HT-29 (cell line): ENCODE measurements around the gene MUCL1. TPM values are rescaled to one million over a fixed set of nuclear protein-coding genes. Genes with fewer than 3 reads are reported as not detected.
A peak's percentile ranks its signal among the peaks of the same experiment; 100 is the strongest.
"Not testable (repeated sequence)": the region's sequence is repeated elsewhere in the genome, so short reads cannot be mapped to it uniquely, and the experiment has no call there.

Source experiments
- DNase-seq: peaks from one replicate; pipeline ENCODE4 v3.0.0-alpha.2; 2015; ENCODE audit warnings: low spot score
- total RNA-seq: library from RNA; depleted of rRNA; stranded (reverse); fragments of >200 nt; shearing (Covaris generic); gene quantifications from 2 replicates; pipeline ENCODE4 v1.2.3, GENCODE V29; 2014; rRNA removed

The MUCL1 gene, protein sequence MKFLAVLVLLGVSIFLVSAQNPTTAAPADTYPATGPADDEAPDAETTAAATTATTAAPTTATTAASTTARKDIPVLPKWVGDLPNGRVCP
- not detected in 2 replicates for total RNA-seq

DNA sequence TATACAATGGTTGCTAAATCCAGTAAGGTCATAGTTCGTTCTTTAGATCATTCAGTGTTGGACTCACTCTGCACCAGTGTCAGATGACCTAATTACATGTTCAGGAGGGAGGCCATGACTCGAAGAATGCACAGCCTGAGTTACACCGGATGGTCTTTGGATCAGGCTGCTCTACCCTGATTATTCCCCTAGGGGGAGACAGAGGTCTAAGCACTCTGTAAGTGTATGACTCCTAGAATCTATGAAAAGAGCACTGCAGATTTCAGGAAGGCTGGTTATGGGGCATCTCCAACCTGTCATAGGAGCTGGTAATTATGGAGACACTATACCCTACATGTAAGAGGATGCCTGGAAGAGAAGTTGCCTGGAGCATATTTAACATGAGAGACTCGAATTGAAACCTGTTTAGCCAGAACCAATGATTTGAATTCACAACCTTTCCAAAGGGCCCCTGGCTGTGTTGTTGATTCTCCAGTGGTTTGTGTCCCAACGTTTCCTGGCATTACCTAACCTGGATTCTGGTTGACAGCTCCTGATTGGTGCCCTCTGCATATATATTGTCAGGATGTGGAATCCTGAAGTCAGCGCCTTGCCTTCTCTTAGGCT, at the start of gene MUCL1:
Gene MUCL1 (plus strand): TSS at position 584 of the 606 bp plus-strand sequence. CDS start 67 bp downstream, outside the sequence.
- peak; percentile 88 for DNase-seq

DNA sequence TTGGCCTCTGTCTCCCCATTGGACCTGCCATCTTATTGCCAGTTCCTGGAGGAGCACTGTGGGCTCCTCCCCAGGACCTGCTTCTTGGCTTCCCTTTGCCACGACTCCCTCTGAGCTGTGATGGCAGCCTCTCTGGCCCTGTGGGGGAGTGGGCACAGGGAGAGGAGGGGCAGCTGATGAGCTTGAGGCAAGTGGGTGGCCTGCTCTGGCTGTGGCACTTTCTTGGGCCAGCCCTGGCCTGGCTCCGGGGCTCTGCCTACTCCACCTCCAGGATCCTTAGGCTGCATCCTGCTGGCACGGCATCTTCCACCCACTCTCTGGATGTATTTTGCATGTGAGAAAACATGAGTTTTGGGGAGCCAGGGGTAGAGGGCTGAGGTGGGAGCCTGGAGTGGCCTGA, 32.6 kb upstream of the MUCL1 start:
- DNase-seq = no peak

DNA sequence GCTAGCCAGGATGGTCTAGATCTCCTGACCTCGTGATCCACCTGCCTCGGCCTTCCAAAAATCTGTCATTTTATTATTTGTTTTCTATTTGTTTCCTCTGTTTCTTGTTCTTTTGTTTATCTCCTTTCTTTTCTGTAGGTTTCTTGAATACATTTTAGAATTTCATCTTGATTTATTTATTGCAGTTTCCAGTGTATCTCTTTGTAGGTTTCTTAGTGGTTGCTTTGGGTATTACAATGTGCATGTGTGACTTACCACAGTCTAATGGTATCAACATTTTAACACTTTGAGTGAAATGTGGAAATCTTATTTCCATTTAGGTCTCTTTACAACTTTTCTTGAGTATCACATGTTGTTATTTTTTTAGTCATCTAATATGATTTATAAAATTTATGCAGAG, 29.9 kb upstream of the MUCL1 start:
- peak; percentile 9 for DNase-seq

DNA sequence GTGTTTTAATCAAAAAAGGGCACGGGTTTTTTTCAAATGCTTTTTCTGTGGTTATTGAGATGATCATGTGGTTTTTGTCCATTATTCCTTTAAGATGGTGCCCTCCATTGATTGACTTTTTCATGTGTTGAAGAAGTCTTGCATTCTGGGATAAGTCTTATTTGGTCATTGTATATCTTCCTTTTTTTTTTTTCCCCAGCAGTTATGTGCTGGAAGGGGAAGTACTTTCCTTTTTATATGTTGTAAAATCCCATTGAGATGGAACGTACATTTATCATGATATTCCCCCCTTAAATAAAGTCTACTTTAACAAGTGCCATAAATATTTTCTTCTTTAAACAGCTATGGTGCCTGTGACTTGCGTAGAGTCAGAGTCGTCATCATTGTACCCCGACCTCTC, 24.8 kb upstream of the MUCL1 start:
- DNase-seq = no peak

DNA sequence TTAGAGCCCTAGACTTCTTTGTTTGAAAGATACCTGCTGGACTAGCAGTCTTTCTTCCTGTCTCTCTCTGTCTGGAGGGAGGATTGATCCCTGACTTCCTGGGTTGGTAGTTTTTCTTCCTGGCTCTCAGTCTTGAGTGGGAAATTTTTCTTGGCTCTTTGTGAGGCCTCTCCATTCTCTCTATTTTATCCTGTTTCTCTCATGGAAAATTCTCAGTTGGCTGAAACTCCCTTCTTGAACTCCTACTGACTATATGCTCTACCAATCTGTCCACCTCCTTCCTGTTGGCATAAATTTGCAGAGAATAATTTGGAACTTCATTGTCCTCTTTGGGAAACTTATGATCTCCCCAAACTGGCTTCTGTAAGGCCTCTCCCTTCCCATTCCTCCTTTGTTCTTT, 24.1 kb upstream of the MUCL1 start:
- no peak for DNase-seq

DNA sequence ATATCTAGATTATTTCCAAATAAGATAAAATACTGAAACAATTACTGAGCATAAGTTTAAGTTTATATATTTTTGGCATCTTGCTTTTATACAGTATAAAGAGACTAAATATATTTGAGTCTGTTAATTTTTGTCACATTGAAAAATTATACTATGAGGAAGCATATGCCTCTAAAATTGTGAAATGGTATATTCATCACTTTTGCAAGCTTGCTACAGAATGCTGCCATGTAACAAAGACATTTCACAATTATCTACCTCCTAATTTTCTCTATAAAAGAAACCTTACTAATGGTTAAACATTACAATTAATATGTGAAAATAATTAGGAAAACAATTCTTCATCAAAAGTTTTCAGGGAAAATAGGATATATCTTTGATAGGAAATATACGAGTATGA, 22.7 kb upstream of the MUCL1 start:
- no peak for DNase-seq

DNA sequence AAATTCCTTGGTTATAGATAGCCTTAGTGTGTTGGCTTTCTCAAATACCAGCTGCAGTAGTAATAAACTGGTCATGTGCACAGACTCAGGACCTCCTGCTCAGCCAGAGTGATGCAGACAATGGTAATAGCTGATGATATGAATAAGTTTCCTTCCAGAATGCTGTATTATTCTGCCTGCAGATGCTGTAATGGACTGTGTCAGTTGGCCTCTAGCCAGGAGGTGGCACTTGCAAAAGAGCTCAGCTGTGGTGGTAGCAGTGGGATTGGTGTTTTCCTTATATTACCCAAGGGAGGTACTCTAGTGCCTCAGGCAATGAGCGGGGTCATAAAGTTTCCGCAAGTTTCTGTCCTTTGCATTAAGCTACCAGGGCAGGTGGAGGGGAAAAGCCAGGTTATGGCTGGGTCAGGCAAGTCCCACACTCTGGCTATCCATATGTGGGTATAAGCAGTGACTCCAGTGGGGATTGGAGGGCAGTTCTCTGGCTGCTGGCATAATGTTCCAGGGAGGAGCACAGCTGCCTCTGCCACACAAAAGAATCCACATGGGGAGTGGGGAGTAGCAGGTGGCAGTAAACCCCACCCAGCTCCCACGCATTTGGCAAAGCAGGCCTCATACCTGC, 14.0 kb upstream of the MUCL1 start:
- DNase-seq = no peak

DNA sequence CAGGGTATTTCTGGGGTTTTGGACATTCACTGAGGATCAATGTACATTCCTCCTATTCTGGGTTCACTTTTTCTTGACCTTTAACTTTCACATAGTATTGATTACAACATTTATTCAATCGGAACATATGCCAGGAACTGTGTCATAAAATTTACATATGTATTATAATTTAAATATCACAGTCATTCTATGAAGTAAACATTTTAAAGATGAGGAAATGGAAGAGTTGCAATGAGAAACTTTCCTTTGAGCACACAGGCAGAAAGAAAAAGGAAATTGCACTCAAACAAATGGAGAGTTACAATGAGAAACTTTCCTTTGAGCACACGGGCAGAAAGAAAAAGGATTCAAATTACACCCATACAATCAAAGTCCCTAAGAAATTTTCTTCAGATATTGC, 3.1 kb downstream of the MUCL1 start:
- DNase-seq = no peak

DNA sequence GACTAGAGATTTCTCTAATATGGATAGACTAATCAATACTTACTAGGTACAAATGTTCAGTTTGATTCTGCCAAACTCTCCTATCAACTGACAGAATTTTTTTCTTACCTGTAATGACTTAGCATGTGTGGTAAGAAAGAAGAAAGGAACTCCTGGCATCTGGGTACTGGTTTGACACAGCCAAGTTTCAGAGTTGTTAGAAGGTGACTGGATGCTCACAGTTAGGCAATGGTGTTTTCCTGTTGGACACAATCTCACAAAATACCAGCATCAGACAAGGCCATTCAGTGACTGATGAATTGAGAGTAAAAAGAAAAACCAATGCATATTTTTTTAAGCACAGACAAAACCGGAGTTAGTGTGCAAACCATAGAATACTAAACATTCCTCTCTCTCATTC, 4.2 kb downstream of the MUCL1 start:
- DNase-seq = no peak

DNA sequence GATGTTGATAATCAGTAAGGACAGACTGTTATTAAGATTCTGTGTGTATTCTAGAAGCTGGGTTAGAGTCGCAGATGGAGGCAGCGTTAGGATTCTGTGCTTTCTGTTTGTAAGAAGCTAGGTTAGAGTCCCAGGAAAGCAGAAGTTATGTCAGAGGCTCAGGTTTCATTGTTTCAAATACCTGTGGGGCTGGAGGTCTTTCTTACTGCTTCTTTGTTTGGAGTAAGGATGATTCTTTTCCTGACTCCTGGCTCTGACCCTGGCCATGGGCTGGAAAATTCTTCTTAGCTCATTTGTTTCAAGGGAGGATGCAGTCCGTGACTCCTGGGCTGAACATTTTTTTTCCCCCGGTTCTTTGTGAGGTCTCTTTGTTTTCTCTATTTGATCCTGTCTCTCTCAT, 5.2 kb downstream of the MUCL1 start:
- no peak for DNase-seq

DNA sequence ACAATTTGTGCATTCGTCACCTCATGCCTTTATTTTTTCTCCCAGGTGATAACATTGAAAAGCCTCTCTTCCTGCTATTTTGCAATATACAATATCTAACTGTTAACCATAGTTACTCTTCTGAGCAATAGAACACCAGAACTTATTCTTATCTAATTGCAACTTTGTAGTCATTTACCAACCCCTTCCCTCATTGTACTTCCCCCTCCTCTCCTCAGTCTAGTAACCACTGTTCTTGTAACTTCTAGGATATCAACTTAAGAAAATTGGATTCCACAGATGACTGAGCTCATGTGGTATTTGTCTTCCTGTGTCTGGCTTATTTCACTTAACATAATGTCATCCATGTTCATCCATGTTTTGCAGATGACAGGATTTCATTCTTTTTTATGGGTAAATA, 7.6 kb downstream of the MUCL1 start:
- DNase-seq = no peak

DNA sequence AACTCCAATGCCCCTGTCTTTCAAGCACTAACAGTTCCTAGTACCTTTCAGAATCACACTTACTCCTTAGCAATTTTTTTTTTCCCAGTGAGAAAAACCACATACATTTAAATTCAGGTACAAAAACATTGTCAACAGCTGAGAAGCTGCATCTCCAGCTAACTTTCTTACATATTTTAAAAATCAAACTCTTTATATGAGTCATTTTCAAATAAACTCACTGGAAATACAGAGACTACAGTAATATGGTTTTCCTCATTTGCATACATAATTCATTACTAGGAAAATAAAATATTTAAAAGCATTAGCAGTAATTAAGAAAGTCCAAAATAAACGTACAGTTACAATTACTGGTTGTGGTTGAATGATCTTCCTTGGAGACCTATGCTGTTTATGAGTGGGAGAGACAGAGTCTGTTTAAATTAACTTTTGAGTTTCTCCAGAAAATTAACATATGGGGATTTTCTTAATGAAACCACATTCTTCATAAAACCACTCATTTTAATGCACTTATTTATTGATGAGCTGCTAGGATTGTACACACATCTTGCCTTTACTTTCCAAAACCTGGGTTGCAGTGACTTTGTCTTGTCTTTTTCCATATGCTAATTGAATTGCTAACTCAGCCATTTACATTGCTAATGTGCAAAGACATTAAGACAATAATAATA, 9.8 kb downstream of the MUCL1 start:
- DNase-seq = no peak

DNA sequence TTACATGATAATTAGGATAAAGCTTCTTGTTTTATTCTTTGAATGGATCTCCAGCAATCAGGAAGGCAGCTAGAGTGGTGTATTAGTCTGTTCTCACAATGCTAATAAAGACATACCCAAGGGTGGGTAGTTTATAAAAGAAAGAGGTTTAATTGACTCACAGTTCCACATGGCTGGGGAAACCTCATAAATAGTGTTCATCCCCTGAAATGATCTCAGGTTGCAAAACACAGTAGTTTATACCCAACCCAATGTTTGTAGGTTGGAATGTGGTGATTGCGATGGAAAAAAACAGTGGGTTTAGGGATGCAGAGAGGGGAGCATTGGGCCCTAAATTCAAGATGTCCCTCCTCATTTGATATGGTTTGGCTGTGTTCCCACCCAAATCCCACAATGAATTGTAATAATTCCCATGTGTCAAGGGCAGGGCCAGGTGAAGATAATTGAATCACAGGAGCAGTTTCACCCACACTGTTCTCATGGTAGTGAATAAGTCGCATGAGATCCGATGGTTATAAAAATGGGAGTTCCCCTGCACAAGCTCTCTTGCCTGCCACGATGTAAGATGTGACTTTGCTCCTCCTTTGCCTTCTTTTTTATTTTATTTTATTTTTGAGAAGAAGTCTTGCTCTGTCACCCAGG, 11.5 kb downstream of the MUCL1 start:
- DNase-seq = no peak

DNA sequence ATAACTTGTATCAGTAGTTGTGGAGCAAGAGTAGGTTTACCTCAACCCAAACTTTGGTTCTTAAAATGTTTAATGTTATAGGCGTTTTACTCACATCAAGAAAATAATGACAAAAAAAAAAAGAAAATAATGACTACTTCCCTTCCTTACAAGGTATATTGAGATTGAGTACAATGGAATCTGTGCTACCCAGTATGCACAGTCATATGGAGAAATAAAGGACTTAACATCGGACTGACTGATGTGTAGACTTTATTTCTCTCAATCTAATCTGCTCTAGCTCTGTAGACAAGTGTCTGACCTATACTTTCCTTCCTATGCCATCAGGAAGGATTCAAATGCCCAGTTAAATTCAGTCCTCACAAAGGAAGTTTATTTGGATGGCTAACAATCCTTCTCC, 14.4 kb downstream of the MUCL1 start:
- no peak for DNase-seq

DNA sequence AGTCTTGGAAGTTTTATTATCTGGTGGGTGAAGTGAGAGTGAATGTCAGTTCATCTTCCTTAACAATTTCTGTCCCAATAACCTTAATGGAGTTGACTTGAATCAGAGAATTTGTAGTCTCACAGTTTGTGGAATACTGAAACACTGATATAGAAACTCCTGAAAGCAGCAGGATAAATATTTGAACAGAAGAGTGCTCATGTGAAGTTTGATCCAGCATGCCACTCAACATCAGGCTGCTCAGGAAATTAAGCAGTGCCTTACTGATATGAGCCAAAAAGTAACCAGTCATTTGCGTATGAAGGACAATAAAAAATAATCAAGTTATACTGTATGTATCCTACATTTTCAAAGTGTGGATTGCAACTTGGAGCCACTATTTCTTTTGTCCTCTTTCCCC, 15.7 kb downstream of the MUCL1 start:
- no peak for DNase-seq

DNA sequence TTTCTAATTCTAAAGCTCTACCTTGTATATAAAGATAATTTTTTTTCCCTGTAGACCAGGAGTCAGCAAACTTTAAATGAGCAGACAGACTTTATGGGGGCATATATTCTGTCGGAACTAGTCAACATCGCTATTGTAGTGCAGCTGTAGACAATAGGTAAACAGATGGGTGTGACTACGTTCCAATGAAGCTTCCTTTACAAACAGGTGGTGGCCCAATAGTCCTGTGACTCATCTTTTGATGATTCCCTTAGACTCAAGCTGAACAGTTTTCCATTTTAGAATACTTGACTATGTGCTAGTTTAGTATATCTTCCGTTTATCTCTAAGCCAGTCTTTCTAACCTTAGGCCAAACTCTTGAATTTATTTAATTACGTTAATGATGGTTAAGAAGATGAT, 16.3 kb downstream of the MUCL1 start:
- DNase-seq = no peak

DNA sequence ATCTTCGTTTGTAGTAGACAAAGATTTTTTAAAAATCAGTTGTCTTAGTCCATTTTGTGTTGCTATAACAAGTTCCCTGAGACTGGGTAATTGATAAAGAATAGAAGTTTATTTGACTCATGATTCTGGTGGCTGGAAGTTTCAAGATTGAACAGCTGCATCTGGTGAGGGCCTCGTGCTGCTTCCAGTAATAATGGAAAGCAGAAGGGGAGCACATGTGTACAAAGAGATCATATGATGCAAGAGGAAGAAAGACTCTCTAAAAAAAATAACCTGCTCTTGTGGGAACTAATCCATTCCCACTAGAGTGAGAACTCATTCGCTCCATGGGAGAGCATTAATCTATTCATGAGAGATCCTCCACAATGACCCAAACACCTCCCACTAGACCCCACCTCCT, 24.8 kb downstream of the MUCL1 start:
- DNase-seq = no peak

DNA sequence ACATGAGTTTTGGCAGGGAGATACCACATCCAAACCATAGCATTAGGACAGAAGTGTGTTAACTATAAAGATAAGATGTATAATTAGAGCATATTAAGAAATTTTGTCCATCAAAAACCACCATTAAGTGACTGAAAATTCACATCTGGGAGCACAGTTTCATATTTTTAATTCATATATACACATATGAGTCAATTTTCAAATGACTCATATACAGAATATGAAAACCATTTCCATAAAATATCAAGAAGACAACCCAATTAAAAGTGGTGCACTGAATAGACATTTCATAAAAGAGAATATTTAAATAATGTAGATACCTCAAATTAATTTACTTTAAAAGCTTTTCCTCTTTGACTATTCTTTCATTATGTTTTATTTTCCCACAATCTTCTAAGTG, 25.3 kb downstream of the MUCL1 start:
- DNase-seq = no peak

DNA sequence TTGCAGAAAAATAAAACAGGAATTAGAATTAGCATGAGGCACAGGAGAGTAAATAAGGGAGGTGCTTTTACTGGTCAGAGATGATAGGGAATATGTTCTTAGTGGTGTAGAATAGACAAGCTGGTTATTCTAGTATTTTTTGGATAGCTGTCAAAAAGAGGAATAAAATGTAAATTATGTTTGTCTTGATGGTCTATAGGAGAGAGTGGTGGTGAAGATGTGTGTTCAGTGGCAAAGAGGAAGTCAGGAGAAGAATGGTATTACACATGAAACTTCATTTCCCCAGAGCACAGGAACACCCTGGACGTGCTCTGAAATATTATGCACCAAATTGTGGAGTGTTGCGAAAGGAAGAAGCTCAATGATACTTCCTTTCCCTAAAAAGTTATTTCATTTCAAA, 27.8 kb downstream of the MUCL1 start:
- DNase-seq = no peak

DNA sequence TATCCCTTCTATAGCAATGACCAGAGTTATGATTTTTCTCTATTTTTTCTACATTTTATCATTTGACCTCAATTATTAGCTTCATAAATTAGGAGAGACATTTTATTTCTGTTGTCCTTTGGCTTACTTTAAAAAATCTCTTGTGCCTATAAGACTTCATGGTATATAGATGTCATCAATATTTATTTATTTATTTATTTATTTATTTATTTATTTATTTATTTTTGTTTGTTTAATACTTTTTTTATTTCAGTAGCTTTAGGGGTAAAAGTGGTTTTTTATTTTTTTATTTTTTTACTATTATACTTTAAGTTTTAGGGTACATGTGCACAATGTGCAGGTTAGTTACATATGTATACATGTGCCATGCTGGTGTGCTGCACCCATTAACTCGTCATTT, 28.3 kb downstream of the MUCL1 start:
- not testable (repeated sequence) for DNase-seq

DNA sequence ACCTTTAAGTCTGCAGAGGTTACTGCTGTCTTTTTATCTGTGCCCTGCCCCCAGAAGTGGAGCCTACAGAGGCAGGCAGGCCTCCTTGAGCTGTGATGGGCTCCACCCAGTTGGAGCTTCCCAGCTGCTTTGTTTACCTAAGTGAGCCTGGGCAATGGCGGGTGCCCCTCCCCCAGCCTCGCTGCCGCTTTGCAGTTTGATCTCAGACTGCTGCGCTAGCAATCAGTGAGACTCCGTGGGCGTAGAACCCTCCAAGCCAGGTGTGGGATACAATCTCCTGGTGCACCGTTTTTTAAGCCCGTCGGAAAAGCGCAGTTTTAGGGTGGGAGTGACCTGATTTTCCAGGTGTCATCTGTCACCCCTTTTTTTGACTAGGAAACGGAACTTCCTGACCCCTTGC, 34.1 kb downstream of the MUCL1 start:
- not testable (repeated sequence) for DNase-seq

DNA sequence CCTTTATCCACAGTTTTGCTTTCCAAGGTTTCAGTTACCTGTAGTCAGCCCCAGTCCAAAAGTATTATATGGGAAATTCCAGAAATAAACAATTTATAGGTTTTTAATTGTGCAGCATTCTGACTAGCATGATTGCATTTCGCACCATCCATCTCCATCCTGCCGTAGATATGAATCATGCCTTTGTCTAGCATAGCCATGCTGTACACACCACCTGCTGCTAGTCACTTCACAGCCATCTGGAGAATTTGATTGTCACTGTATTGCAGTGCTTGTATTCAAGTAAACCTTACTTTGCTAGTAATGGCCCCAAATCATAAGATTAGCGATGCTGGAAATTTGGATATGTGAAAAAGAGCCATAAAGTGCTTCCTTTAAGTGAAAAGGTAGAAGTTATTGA, 36.0 kb downstream of the MUCL1 start:
- no peak for DNase-seq
